Adrenal gland (tissue), 5 donors: ENCODE measurements around the gene BRIP1.
"Not testable (repeated sequence)": the region's sequence is repeated elsewhere in the genome, so short reads cannot be mapped to it uniquely, and the experiment has no call there.

Experiments
- CTCF ChIP-seq, 6 experiments: fragments of 450-650 bp in 4 of 6; fragments of 200-600 bp in 2 of 6; sonication (generic) in 1 of 6; IDR thresholded peaks; 1 replicate in 5 of 6; 2 replicates in 1 of 6; pipeline versions ENCODE4 v1.5.1 to v1.8.0; 2016 to 2021; ENCODE audit warnings: antibody characterized with exemption in 6 of 6, mild to moderate bottlenecking in 2 of 6, moderate library complexity in 1 of 6
- POLR2A ChIP-seq, 2 donors: fragments of 450-650 bp; IDR thresholded peaks; one replicate each; pipeline ENCODE4 v1.6.1; 2017; ENCODE audit warnings: antibody characterized with exemption in 2 of 2, mild to moderate bottlenecking in 2 of 2, moderate library complexity in 1 of 2
- donor health status: DM: no; HTN: no; CAD: no.

GRCh38 chr17:61727798-61728197, 135.5 kb downstream of the BRIP1 start:
- not testable (repeated sequence) for TF ChIP-seq POLR2A, CTCF (IDR thresholded peaks at IDR 0.05)
